GM18519 (cell line): Measurements from ENCODE around the gene TLE3.

Source experiments
- ATAC-seq: cut with Tn5 transposase; IDR thresholded peaks from one replicate; pipeline ENCODE4 v1.9.1; 2021; ENCODE audit warnings: mild to moderate bottlenecking, moderate library complexity; ENCODE audit not compliant: unreplicated experiment, low FRiP score

Gene TLE3

GRCh38 chr15:70100474-70101341, 3.0 kb upstream of the TLE3 start:
- ATAC-seq: no peak

GRCh38 chr15:70099967-70100473, 2.3 kb upstream of the TLE3 start:
- no peak for ATAC-seq

GRCh38 chr15:70099167-70099966, 1.6 kb upstream of the TLE3 start:
- peak; percentile 54 for ATAC-seq

GRCh38 chr15:70098461-70099166, 897 bp upstream of the TLE3 start:
- no peak for ATAC-seq

- no peak for ATAC-seq
These were observed 390 bp upstream of the TLE3 start for GRCh38 chr15:70098153-70098460.

GRCh38 chr15:70097063-70097320, 725 bp downstream of the TLE3 start:
- ATAC-seq: no peak

- ATAC-seq: no peak
These were observed 1.3 kb downstream of the TLE3 start for GRCh38 chr15:70096215-70097062.

GRCh38 chr15:70095408-70096214, 2.1 kb downstream of the TLE3 start:
- no peak for ATAC-seq

GRCh38 chr15:70094690-70095311, 2.9 kb downstream of the TLE3 start:
- no peak for ATAC-seq

GRCh38 chr15:70093481-70094319, 4.0 kb downstream of the TLE3 start:
- no peak for ATAC-seq

- ATAC-seq: no peak
These were observed 4.6 kb downstream of the TLE3 start for GRCh38 chr15:70093070-70093469.

- ATAC-seq: no peak
These were observed 5.2 kb downstream of the TLE3 start for GRCh38 chr15:70092464-70093027.

GRCh38 chr15:70091726-70092463, 5.8 kb downstream of the TLE3 start:
- no peak for ATAC-seq

GRCh38 chr15:70090436-70091296, 7.1 kb downstream of the TLE3 start:
- no peak for ATAC-seq

- no peak for ATAC-seq
These were observed 8.1 kb downstream of the TLE3 start for GRCh38 chr15:70089692-70089971.

- no peak for ATAC-seq
These were observed 8.6 kb downstream of the TLE3 start for GRCh38 chr15:70088887-70089691.
